ENCODE measurements around the gene MED23.

Gene MED23

GRCh38 chr6:131627724-131628682 is at the start of gene MED23:
Gene MED23, minus strand, starts transcription at chr6:131628242. Its CDS starts 193 bp downstream, at chr6:131628049.
- TF ChIP-seq TCF12 (IDR thresholded peaks at IDR 0.05; ENCODE audit: low read depth) (peak; percentile 88), EP300 (IDR thresholded peaks at IDR 0.05; ENCODE audit: borderline replicate concordance) (peak; percentile 49; the same call in 1 of the 2 replicates), TAF1 (IDR thresholded peaks at IDR 0.05; ENCODE audit: low read depth) (peak; percentile 95), MAX (IDR thresholded peaks at IDR 0.05) (peak; percentile 82), FOXM1 (IDR thresholded peaks at IDR 0.05; ENCODE audit: borderline replicate concordance, low read depth) (peak; percentile 30; the same call in 1 of the 2 replicates), CREB1 (IDR thresholded peaks at IDR 0.05; ENCODE audit: low read depth) (peak; percentile 39; the same call in 1 of the 2 replicates), YY1 (IDR thresholded peaks at IDR 0.05; ENCODE audit: low read depth) (peak; percentile 69), RAD21 (IDR thresholded peaks at IDR 0.05; ENCODE audit: low read depth) (peak; percentile 74), USF1 (IDR thresholded peaks at IDR 0.05) (peak; percentile 60; the same call in 1 of the 2 replicates), EGR1 (IDR thresholded peaks at IDR 0.05) (no peak), REST (IDR thresholded peaks at IDR 0.05; ENCODE audit: low read depth) (no peak), NFIC (IDR thresholded peaks at IDR 0.05) (peak; percentile 55), TEAD4 (IDR thresholded peaks at IDR 0.05) (no peak; the same call in 1 of the 2 replicates), CEBPB (IDR thresholded peaks at IDR 0.05) (no peak), ZBTB7A (IDR thresholded peaks at IDR 0.05; ENCODE audit: low read depth) (0 out of 2 replicates have a peak, but pooled peaks have one; percentile 64)

- TF ChIP-seq CEBPB (IDR thresholded peaks at IDR 0.05) (no peak), EGR1 (IDR thresholded peaks at IDR 0.05) (no peak), NFIC (IDR thresholded peaks at IDR 0.05) (no peak), MAX (IDR thresholded peaks at IDR 0.05) (no peak), FOXM1 (IDR thresholded peaks at IDR 0.05; ENCODE audit: borderline replicate concordance, low read depth) (no peak), TEAD4 (IDR thresholded peaks at IDR 0.05) (no peak), YY1 (IDR thresholded peaks at IDR 0.05; ENCODE audit: low read depth) (no peak), USF1 (IDR thresholded peaks at IDR 0.05) (no peak), CREB1 (IDR thresholded peaks at IDR 0.05; ENCODE audit: low read depth) (no peak), TAF1 (IDR thresholded peaks at IDR 0.05; ENCODE audit: low read depth) (no peak), TCF12 (IDR thresholded peaks at IDR 0.05; ENCODE audit: low read depth) (no peak), ZBTB7A (IDR thresholded peaks at IDR 0.05; ENCODE audit: low read depth) (no peak), RAD21 (IDR thresholded peaks at IDR 0.05; ENCODE audit: low read depth) (no peak)
These were observed 45.1 kb upstream of the MED23 start for GRCh38 chr6:131673184-131673583.

GRCh38 chr6:131669891-131670290 is 41.8 kb upstream of the MED23 start:
- TF ChIP-seq CEBPB (IDR thresholded peaks at IDR 0.05) = no peak
- no peak for TF ChIP-seq EP300 (IDR thresholded peaks at IDR 0.05; ENCODE audit: borderline replicate concordance)
- TF ChIP-seq FOXM1 (IDR thresholded peaks at IDR 0.05; ENCODE audit: borderline replicate concordance, low read depth) = no peak
- no peak for TF ChIP-seq RAD21 (IDR thresholded peaks at IDR 0.05; ENCODE audit: low read depth)
- no peak for TF ChIP-seq TEAD4 (IDR thresholded peaks at IDR 0.05)
- no peak for TF ChIP-seq TCF12 (IDR thresholded peaks at IDR 0.05; ENCODE audit: low read depth)

- TF ChIP-seq EP300 (IDR thresholded peaks at IDR 0.05; ENCODE audit: borderline replicate concordance) = no peak
- TF ChIP-seq MAX (IDR thresholded peaks at IDR 0.05) = no peak
- no peak for TF ChIP-seq NFIC (IDR thresholded peaks at IDR 0.05)
- no peak for TF ChIP-seq EGR1 (IDR thresholded peaks at IDR 0.05)
- no peak for TF ChIP-seq ZBTB7A (IDR thresholded peaks at IDR 0.05; ENCODE audit: low read depth)
- TF ChIP-seq CREB1 (IDR thresholded peaks at IDR 0.05; ENCODE audit: low read depth) = no peak
- no peak for TF ChIP-seq TAF1 (IDR thresholded peaks at IDR 0.05; ENCODE audit: low read depth)
- TF ChIP-seq USF1 (IDR thresholded peaks at IDR 0.05) = no peak
- no peak for TF ChIP-seq YY1 (IDR thresholded peaks at IDR 0.05; ENCODE audit: low read depth)
- no peak for TF ChIP-seq TEAD4 (IDR thresholded peaks at IDR 0.05)
- no peak for TF ChIP-seq CEBPB (IDR thresholded peaks at IDR 0.05)
- TF ChIP-seq FOXM1 (IDR thresholded peaks at IDR 0.05; ENCODE audit: borderline replicate concordance, low read depth) = no peak
- no peak for TF ChIP-seq REST (IDR thresholded peaks at IDR 0.05; ENCODE audit: low read depth)
- TF ChIP-seq TCF12 (IDR thresholded peaks at IDR 0.05; ENCODE audit: low read depth) = no peak
- no peak for TF ChIP-seq RAD21 (IDR thresholded peaks at IDR 0.05; ENCODE audit: low read depth)
These were observed 35.6 kb upstream of the MED23 start for GRCh38 chr6:131663578-131664165.
